ENCODE measurements around the gene APOA1.

DNA sequence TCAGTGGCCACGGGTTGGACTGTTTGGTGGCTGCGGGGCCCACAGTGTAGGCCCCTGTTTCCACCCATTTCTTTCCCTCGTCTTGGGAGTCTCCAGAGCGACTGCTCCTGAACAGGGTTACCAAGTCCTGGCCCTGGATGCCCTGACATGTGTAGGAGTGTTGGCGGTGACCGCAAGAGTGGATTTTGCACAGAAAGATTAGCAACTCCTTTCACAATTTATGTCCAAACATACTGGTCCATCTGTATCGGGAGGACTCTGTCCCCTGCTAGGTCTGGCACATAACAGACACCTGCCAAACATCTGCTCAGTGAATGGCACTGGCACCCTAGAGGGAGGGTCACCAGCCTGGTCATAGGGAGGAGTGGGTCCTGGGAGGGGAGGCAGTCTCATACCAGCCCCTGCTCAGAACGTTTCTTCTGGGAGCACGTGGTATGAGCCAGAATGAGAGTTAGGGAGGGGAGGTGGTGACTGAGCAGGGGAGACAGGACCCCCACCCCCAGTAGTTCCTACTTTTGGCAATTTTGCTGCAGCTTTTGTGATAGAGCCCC lies 3.4 kb upstream of the APOA1 start:
- TF ChIP-seq, protein P1, sequence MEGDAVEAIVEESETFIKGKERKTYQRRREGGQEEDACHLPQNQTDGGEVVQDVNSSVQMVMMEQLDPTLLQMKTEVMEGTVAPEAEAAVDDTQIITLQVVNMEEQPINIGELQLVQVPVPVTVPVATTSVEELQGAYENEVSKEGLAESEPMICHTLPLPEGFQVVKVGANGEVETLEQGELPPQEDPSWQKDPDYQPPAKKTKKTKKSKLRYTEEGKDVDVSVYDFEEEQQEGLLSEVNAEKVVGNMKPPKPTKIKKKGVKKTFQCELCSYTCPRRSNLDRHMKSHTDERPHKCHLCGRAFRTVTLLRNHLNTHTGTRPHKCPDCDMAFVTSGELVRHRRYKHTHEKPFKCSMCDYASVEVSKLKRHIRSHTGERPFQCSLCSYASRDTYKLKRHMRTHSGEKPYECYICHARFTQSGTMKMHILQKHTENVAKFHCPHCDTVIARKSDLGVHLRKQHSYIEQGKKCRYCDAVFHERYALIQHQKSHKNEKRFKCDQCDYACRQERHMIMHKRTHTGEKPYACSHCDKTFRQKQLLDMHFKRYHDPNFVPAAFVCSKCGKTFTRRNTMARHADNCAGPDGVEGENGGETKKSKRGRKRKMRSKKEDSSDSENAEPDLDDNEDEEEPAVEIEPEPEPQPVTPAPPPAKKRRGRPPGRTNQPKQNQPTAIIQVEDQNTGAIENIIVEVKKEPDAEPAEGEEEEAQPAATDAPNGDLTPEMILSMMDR (IDR thresholded peaks at IDR 0.05): no peak
- no peak for TF ChIP-seq POLR2A (IDR thresholded peaks at IDR 0.05)

All from testis (tissue), 2 donors.